Mesenteric fat pad (tissue), 1 donor: ENCODE results near the gene ATN1. TPM values are rescaled to one million over a fixed set of nuclear protein-coding genes. Genes with fewer than 3 reads are reported as not detected.
"Not testable (repeated sequence)": the region's sequence is repeated elsewhere in the genome, so short reads cannot be mapped to it uniquely, and the experiment has no call there.

Experiments used
- DNase-seq: peaks from one replicate; pipeline ENCODE4 v3.0.0-alpha.2; 2020; ENCODE audit warnings: low spot score
- long read RNA-seq: library from polyadenylated mRNA; unstranded; transcript quantifications from one replicate; pipeline ENCODE4 v2.0.0, GENCODE V29; 2020
- total RNA-seq: library from RNA; stranded (reverse); fragmentation: NEBNext Ultra II Directional; extraction: Animal tissue kit (Norgen Biotek cat#: 25700); gene quantifications from one replicate; pipeline ENCODE4 v1.2.1, GENCODE V29; 2021
- donor health status: DM: yes; HTN: yes; CAD: no.

Gene ATN1
- 148 TPM for total RNA-seq
- long read RNA-seq, partial matches to known transcripts, result 31 of 36 reads
- long read RNA-seq, other reads (novel, unspliced or antisense), result 5 of 36 reads

- no peak for DNase-seq
Observed at GRCh38 chr12:6927379-6928021, at the start of gene ATN1. Gene ATN1, plus strand, starts transcription at chr12:6927959. Its CDS starts 6,043 bp downstream, at chr12:6934002.

GRCh38 chr12:6879824-6880223 lies 47.9 kb upstream of the ATN1 start:
- not testable (repeated sequence) for DNase-seq

DNA sequence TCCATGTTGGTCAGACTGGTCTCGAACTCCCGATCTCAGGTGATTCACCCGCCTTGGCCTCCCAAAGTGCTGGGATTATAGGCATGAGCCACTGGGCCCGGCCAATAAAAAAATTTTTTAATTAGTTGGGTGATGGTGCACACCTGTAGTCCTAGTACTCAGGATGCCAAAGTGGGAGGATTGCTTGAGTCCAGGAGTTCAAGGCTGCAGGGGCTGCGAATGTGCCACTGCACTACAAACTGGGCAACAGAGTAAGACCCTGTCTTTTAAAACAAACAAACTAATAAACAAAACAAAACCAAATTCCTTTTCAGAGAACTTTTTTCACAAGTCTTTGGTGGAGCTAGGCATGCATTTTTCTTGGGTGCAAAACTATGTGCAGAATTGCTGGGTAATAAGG lies 44.5 kb upstream of the ATN1 start:
- DNase-seq, result no peak

DNA sequence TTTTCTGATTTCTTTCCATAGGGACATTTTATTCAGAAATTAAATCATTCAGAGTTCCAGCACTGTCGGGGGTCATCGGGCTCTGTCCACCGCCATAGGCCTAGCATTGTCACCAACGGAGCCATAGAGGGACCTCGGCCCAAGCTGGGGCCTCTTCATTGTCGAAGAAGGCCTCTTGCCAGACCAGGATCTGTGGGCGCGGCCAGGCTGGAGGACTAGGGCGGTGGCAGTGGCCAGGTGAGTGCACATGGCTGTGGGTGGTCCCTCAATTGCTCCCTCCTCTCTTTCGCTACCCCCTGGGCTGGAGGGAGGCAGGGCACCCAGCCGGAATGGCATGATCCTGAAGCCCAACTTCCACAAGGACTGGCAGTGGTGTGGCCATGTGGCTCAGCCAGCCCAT lies 44.1 kb upstream of the ATN1 start:
- no peak for DNase-seq

GRCh38 chr12:6884539-6884938 lies 43.2 kb upstream of the ATN1 start:
- no peak for DNase-seq

DNA sequence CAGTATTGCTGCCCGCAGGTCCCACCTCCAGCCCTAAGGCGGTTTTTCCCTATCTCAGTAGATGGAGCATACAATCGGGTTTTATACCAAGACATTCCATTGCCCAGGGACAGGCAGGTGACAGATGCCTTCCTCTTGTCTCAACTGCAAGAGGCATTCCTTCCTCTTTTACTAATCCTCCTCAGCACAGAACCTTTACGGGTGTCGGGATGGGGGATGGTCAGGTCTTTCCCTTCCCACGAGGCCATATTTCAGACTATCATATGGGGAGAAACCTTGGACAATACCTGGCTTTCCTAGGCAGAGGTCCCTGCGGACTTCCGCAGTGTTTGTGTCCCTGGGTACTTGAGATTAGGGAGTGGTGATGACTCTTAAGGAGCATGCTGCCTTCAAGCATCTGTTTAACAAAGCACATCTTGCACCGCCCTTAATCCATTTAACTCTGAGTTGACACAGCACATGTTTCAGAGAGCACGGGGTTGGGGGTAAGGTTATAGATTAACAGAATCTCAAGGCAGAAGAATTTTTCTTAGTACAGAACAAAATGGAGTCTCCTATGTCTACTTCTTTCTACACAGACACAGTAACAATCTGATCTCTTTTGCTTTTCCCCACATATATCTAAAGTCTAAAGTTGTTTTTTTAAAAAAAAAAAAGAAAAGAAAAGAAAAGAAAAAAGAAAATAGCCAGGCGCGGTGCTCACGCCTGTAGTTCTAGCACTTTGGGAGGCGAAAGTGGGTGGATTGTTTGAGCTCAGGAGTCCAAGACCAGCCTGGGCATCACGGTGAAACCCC lies 41.4 kb upstream of the ATN1 start:
- not testable (repeated sequence) for DNase-seq

DNA sequence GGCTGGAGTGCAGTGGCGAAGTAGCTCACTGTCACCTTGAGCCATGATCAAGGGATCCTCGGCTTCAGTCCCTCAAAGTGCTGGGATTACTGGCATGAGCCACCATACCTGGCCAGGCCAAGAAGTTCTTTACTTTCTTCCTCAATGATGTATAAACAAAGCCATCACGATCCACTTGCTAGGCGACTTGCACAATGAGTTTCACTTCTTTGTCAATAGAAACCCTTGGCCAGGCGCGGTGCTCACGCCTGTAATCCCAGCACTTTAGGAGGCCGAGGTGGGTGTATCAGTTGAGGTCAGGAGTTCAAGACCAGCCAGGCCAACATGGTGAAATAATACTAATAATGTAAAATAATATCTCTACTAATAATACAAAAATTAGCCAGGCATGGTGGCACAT lies 40.3 kb upstream of the ATN1 start:
- DNase-seq, result no peak

- DNase-seq, result no peak
Observed at GRCh38 chr12:6888360-6888759, 39.4 kb upstream of the ATN1 start.

GRCh38 chr12:6888794-6889193 lies 39.0 kb upstream of the ATN1 start:
- not testable (repeated sequence) for DNase-seq

- DNase-seq, result not testable (repeated sequence)
Observed at GRCh38 chr12:6889775-6890573, 37.8 kb upstream of the ATN1 start.

- peak; percentile 100 for DNase-seq
Observed at GRCh38 chr12:6890789-6891645, 36.7 kb upstream of the ATN1 start.

GRCh38 chr12:6891646-6892001 lies 36.1 kb upstream of the ATN1 start:
- no peak for DNase-seq

DNA sequence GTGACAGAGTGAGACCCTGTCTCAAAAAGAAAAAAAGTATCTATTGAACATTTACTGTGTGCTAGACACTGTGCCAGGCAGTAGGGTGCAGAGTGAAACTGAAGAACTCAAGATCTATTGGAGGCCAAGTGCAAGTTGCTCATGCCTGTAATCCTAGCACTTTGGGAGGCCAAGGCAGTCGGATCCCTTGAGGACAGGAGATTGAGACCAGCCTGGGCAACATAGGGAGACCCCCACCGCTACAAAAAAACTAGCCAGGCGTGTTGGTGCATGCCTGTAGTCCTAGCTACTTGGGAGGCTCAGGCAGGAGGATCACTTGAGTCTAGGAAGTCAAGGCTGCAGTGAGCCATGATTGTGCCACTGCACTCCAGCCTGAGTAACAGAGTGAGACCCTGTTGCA lies 35.1 kb upstream of the ATN1 start:
- DNase-seq, result not testable (repeated sequence)

GRCh38 chr12:6894321-6894720 lies 33.4 kb upstream of the ATN1 start:
- DNase-seq, result no peak

GRCh38 chr12:6896846-6897435 lies 30.8 kb upstream of the ATN1 start:
- DNase-seq, result no peak

GRCh38 chr12:6899427-6899826 lies 28.3 kb upstream of the ATN1 start:
- DNase-seq, result no peak

- DNase-seq, result no peak
Observed at GRCh38 chr12:6899837-6900519, 27.8 kb upstream of the ATN1 start.

DNA sequence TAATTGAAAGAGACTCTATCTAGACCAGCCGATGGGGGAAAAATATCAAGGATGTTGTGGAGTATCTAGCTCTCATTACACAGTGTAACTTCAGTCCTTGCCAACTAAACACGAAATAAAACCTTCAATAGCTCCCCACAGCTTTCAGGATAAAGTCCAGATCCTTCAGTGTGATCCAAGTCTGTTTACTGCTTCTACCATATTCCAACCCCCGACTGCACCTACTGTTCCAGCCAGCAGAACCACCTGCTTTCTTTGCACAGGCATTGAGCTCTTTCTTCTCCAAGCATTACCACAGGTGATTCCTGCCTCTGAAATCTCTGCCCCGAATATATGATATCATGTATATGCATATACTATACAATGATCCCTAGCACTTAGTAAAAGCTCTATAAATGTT lies 25.3 kb upstream of the ATN1 start:
- no peak for DNase-seq

DNA sequence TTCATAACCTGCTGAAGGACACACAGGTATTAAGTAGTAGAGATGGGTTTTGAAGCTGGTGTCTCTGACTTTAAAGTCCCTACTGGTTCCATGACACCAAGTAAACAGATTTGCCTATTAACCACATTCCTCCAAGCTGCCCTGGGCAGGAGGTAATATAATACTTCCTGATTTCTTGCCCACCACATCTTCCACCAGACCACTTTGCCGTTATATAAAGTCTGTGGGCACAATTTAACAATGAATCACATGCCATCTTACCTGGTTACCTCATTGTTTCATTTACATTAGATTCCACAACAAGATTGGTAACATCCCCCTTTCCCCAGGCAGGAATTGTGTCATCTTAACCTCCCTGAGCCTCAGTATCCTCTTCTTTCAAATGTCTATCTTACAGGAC lies 24.0 kb upstream of the ATN1 start:
- no peak for DNase-seq
